HCT116 (cell line): ENCODE results near the gene ENPP4. TPM values are rescaled to one million over a fixed set of nuclear protein-coding genes. Genes with fewer than 3 reads are reported as not detected.

Source experiments
- ATAC-seq: fragments of 200-7000 bp; cut with Tn5 transposase; 2 replicates; pipeline ENCODE4 v1.9.1; 2020; ENCODE audit warnings: mild to moderate bottlenecking, moderate library complexity
- BruUV-seq: library from RNA; stranded (reverse); fragments of 400-500 nt; replicated peaks from 2 replicates; lab custom pipeline; 2021; lab: Mats Ljungman, UMichigan
- CTCF ChIA-PET: fragments of 300-600 bp; sonication (Branson Sonifier 250); formaldehyde crosslinking; loops from one replicate; lab custom pipeline; 2021; ENCODE audit warnings: antibody characterized with exemption; lab: Charles Lee
- POLR2A ChIA-PET: fragments of 300-600, 350-600 bp; sonication (Branson Sonifier 250); formaldehyde crosslinking; loops from one replicate; lab custom pipeline; 2021; ENCODE audit warnings: antibody characterized with exemption; lab: Charles Lee
- RAD21 ChIA-PET, 2 experiments: fragments of 300-600 bp; sonication (Branson Sonifier 250); formaldehyde crosslinking; loops; one replicate each; lab custom pipeline; 2023; ENCODE audit warnings: low total read pairs in 2 of 2; ENCODE audit not compliant: uncharacterized antibody in 2 of 2, unreplicated experiment in 2 of 2, low non-redundant PET in 1 of 2; lab: Charles Lee
- DNase-seq: peaks from one replicate; pipeline ENCODE4 v3.0.0-alpha.2; 2010; ENCODE audit warnings: low read depth, low spot score
- H2AFZ ChIP-seq: fragments of 200-600 bp; shearing (Covaris generic), sonication (generic); 2 replicates; pipeline ENCODE4 v1.6.1; 2017; ENCODE audit warnings: low read depth, mixed run types, mixed read lengths, antibody characterized with exemption, low read length; ENCODE audit not compliant: poor library complexity, severe bottlenecking
- H3K27ac ChIP-seq: 2 replicates; pipeline ENCODE4 v1.5.1; 2012; ENCODE audit warnings: low read depth, low read length
- H3K27me3 ChIP-seq: fragments of 200-600 bp; sonication (generic); 2 replicates; pipeline ENCODE4 v1.6.1; 2016; ENCODE audit warnings: mixed run types, low read length, mixed read lengths; ENCODE audit not compliant: insufficient read depth
- H3K36me3 ChIP-seq, 2 experiments: fragments of 200-500 bp in 1 of 2; fragments of 200-600 bp in 1 of 2; sonication (Bioruptor generic) in 1 of 2; sonication (generic) in 1 of 2; 2 replicates each; pipeline versions ENCODE4 v1.5.1 to v1.6.1; 2014 to 2016; ENCODE audit warnings: low read length in 2 of 2, inconsistent platforms in 1 of 2, mixed read lengths in 1 of 2, mixed run types in 1 of 2; ENCODE audit not compliant: insufficient read depth in 2 of 2, control insufficient read depth in 1 of 2
- H3K4me1 ChIP-seq, 2 experiments: fragments of 200-600 bp in 1 of 2; sonication (generic) in 1 of 2; 2 replicates each; pipeline versions ENCODE4 v1.5.1 to v1.6.1; 2012 to 2017; ENCODE audit warnings: low read length in 2 of 2, inconsistent platforms in 1 of 2, mild to moderate bottlenecking in 1 of 2, mixed read lengths in 1 of 2, mixed run types in 1 of 2, moderate library complexity in 1 of 2; ENCODE audit not compliant: insufficient read depth in 2 of 2, control insufficient read depth in 1 of 2
- H3K4me2 ChIP-seq: fragments of 200-600 bp; sonication (generic); 2 replicates; pipeline ENCODE4 v1.6.1; 2017; ENCODE audit warnings: mixed run types, low read length, mixed read lengths
- H3K4me3 ChIP-seq, 2 experiments: fragments of 200-600 bp in 1 of 2; sonication (generic) in 1 of 2; replicated peaks in 1 of 2; 2 replicates each; pipeline ENCODE4 v1.5.1; 2011 to 2016; ENCODE audit warnings: low read length in 2 of 2, control low read depth in 1 of 2, low read depth in 1 of 2, mild to moderate bottlenecking in 1 of 2, mixed read lengths in 1 of 2, mixed run types in 1 of 2
- H3K79me2 ChIP-seq: fragments of 200-600 bp; sonication (generic); 2 replicates; pipeline ENCODE4 v1.6.1; 2017; ENCODE audit warnings: mild to moderate bottlenecking, mixed run types, low read length, moderate library complexity, mixed read lengths; ENCODE audit not compliant: insufficient read depth
- H3K9ac ChIP-seq: fragments of 200-600 bp; sonication (generic); 2 replicates; pipeline ENCODE4 v1.6.1; 2016; ENCODE audit warnings: low read length, mixed read lengths
- H3K9me2 ChIP-seq: fragments of 200-600 bp; sonication (generic), shearing (Covaris generic); 2 replicates; pipeline ENCODE4 v1.6.1; 2017; ENCODE audit warnings: mixed run types, mild to moderate bottlenecking, moderate library complexity; ENCODE audit not compliant: insufficient read depth
- H3K9me3 ChIP-seq, 2 experiments: fragments of 200-500 bp in 1 of 2; fragments of 200-600 bp in 1 of 2; sonication (Bioruptor generic) in 1 of 2; sonication (generic) in 1 of 2; 2 replicates each; pipeline ENCODE4 v1.6.1; 2014 to 2017; ENCODE audit warnings: low read length in 2 of 2, mixed read lengths in 2 of 2, inconsistent platforms in 1 of 2, low read depth in 1 of 2, mild to moderate bottlenecking in 1 of 2, mixed run types in 1 of 2, moderate library complexity in 1 of 2; ENCODE audit not compliant: control insufficient read depth in 1 of 2, insufficient read depth in 1 of 2
- H4K20me1 ChIP-seq: fragments of 200-600 bp; sonication (generic), shearing (Covaris generic); 2 replicates; pipeline ENCODE4 v1.6.1; 2017; ENCODE audit warnings: mixed run types, mild to moderate bottlenecking, moderate library complexity; ENCODE audit not compliant: insufficient read depth
- EZH2phosphoT487 ChIP-seq: fragments of 200-600 bp; IDR thresholded peaks from 2 replicates; pipeline ENCODE4 v1.6.1; 2018; ENCODE audit warnings: antibody characterized with exemption, borderline replicate concordance
- RAD21 ChIP-seq: IDR thresholded peaks from 2 replicates; pipeline ENCODE4 v1.6.1; 2012; ENCODE audit warnings: low read depth, mild to moderate bottlenecking
- TCF7L2 ChIP-seq: IDR thresholded peaks from 2 replicates; pipeline ENCODE4 v1.7.0; 2011; ENCODE audit warnings: borderline replicate concordance, inconsistent platforms; ENCODE audit not compliant: insufficient read depth, insufficient read length; ENCODE audit errors: extremely low read depth
- intact Hi-C: fragments of 100-400 bp; cut with micrococcal nuclease; formaldehyde crosslinking; loops from 2 replicates; pipeline ENCODE4 v1.10.0; 2022
- total RNA-seq: library from RNA; stranded (reverse); gene quantifications from one replicate; pipeline ENCODE4 v1.2.1, GENCODE V29; 2021; ENCODE audit not compliant: unreplicated experiment
- TF ChIP-seq, protein P1 (sequence below), 3 experiments: fragments of 200-600 bp in 1 of 3; sonication (generic) in 1 of 3; IDR thresholded peaks in 2 of 3; conservative IDR thresholded peaks in 1 of 3; 2 replicates each; pipeline ENCODE4 v1.5.1; 2012 to 2017; ENCODE audit warnings: low read depth in 2 of 3, low read length in 2 of 3, antibody characterized with exemption in 1 of 3, borderline replicate concordance in 1 of 3, control low read depth in 1 of 3, mild to moderate bottlenecking in 1 of 3, mixed read lengths in 1 of 3, mixed run types in 1 of 3, moderate library complexity in 1 of 3; ENCODE audit not compliant: insufficient read depth in 1 of 3

ENPP4 gene
- total RNA-seq, 1 experiment from 2014 or later = 9.6 TPM

DNA sequence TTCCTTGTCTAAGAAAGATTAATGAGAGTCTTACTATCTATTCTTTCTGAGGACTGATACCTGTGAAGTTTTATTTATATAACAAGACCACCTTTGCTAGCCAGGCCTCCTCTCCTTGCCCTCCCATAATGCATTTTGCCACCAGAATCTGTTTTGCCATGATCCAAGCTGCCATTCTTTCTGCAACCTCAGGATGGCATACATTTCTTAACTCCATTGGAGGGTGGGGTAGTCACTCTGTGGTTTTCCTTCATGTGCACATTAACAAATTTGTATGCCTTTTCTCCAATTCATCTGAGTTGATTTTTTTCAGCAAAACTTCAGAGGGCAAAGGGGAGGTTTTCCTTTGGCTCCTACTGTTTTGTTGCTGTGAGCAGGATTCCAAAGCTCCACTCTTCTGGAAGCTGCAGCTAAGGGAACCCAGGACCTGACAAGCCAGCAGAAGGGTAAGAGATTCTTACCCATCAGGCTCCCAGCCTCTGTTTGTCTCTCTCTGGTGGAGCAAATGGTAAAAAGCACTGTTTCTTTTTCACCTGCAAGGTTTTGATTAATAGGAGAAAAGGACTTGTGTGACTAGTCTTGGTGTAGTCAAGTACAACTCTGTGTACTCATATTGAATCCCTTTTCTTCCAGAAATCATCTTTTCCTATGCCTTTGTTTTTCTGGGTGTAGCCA is 26.2 kb upstream of the ENPP4 start:
- H3K27me3 ChIP-seq = no peaks in the 10 kb centered on the region
- DNase-seq (no peak), ATAC-seq (peak; percentile 57)
- intact Hi-C loops = no loop called here
- 0 out of 4 replicates have a peak, but pooled peaks cover 0 to 3% of the 10 kb centered on the region in 2 experiments for H3K9me3 ChIP-seq
- H3K4me2 ChIP-seq = no peak overlapping the region
- no TSS peak for BruUV-seq
- ChIA-PET CTCF (interaction anchor here (1.2 to 2.2 kb wide), 2 partner anchors 13 to 26 kb away, joined by 3 to 11 read pairs; partner anchors contain the start of gene ENPP4), RAD21 (no interaction called here), POLR2A (interaction anchor here (0.8 kb wide), 1 partner anchor 13 kb away, joined by 3 read pairs; no protein-coding TSS in a partner anchor)
- H3K4me3 ChIP-seq = no peak overlapping the region
- H3K36me3 ChIP-seq = no peaks in the 10 kb centered on the region
- no peak overlapping the region for H3K27ac ChIP-seq
- H3K9ac ChIP-seq = no peak overlapping the region
- no peak overlapping the region for H2AFZ ChIP-seq
- H4K20me1 ChIP-seq = no peaks in the 10 kb centered on the region
- peaks cover 18 to 21% of the 10 kb centered on the region in 2 experiments for H3K4me1 ChIP-seq
- TF ChIP-seq RAD21 = peak; percentile 45; the same call in 1 of the 2 replicates
- TF ChIP-seq, protein P1, sequence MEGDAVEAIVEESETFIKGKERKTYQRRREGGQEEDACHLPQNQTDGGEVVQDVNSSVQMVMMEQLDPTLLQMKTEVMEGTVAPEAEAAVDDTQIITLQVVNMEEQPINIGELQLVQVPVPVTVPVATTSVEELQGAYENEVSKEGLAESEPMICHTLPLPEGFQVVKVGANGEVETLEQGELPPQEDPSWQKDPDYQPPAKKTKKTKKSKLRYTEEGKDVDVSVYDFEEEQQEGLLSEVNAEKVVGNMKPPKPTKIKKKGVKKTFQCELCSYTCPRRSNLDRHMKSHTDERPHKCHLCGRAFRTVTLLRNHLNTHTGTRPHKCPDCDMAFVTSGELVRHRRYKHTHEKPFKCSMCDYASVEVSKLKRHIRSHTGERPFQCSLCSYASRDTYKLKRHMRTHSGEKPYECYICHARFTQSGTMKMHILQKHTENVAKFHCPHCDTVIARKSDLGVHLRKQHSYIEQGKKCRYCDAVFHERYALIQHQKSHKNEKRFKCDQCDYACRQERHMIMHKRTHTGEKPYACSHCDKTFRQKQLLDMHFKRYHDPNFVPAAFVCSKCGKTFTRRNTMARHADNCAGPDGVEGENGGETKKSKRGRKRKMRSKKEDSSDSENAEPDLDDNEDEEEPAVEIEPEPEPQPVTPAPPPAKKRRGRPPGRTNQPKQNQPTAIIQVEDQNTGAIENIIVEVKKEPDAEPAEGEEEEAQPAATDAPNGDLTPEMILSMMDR (IDR thresholded peaks at IDR 0.05 in 2 of 3, conservative IDR thresholded peaks at IDR 0.05 in 1 of 3; ENCODE audit: borderline replicate concordance in 1 of 3, insufficient read depth in 1 of 3, low read depth in 2 of 3, low read length in 2 of 3) = 0 out of 6 replicates have a peak, but pooled peaks of 1 of the 3 experiments have one; percentile 19
- no peak for TF ChIP-seq EZH2phosphoT487
- TF ChIP-seq, all 23 proteins: peak for 2
- H3K79me2 ChIP-seq = no peaks in the 10 kb centered on the region
- H3K9me2 ChIP-seq = no peaks in the 10 kb centered on the region

DNA sequence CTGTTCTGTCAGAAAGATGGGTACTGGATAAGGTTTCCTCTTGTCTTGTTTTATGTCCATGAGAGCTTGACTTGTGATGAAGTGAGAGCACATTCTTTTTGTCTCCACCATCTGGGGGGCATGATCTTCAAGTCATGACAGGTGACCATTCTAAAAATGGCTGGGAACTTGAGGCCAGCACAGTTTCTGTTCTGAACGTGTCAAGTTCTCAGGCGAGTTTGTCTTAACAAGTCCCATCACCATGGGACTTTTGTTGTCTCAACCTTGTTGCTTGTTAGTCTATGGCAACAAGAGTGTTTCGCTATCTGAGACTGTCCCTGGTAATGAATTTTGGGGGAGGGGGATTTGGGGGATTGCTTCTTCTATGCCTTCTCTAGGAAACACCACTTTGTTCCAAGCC is 25.6 kb upstream of the ENPP4 start:
- ChIA-PET POLR2A (interaction anchor here (0.8 kb wide), 1 partner anchor 14 kb away, joined by 3 read pairs; no protein-coding TSS in a partner anchor), RAD21 (no interaction called here), CTCF (interaction anchor here (1.2 to 2.2 kb wide), 2 partner anchors 14 to 26 kb away, joined by 3 to 11 read pairs; partner anchors contain the start of gene ENPP4)
- no TSS peak for BruUV-seq
- Histone ChIP-seq H3K4me2 (no peak overlapping the region), H3K9me2 (no peaks in the 10 kb centered on the region), H3K27ac (no peak overlapping the region), H3K4me3 (no peak overlapping the region), H3K27me3 (no peaks in the 10 kb centered on the region), H3K4me1 (peaks cover 13 to 14% of the 10 kb centered on the region in 2 experiments; a peak in 3 of 4 replicates), H4K20me1 (no peaks in the 10 kb centered on the region), H3K9ac (no peak overlapping the region), H3K36me3 (no peaks in the 10 kb centered on the region), H2AFZ (no peak overlapping the region), H3K79me2 (no peaks in the 10 kb centered on the region), H3K9me3 (0 out of 4 replicates have a peak, but pooled peaks cover 0 to 3% of the 10 kb centered on the region in 2 experiments)
- no peak for TF ChIP-seq TCF7L2
- TF ChIP-seq, protein P1 (IDR thresholded peaks at IDR 0.05 in 2 of 3, conservative IDR thresholded peaks at IDR 0.05 in 1 of 3; ENCODE audit: borderline replicate concordance in 1 of 3, insufficient read depth in 1 of 3, low read depth in 2 of 3, low read length in 2 of 3) = no peak
- DNase-seq = no peak
- ATAC-seq = no peak
- intact Hi-C loops = no loop called here
